ENCODE results near the gene PEA15. TPM values are rescaled to one million over a fixed set of nuclear protein-coding genes. Genes with fewer than 3 reads are reported as not detected.
A peak's percentile ranks its signal among the peaks of the same experiment; 100 is the strongest.

Gene PEA15
- total RNA-seq, 1 experiment from 2014 or later: 44.0 TPM

DNA sequence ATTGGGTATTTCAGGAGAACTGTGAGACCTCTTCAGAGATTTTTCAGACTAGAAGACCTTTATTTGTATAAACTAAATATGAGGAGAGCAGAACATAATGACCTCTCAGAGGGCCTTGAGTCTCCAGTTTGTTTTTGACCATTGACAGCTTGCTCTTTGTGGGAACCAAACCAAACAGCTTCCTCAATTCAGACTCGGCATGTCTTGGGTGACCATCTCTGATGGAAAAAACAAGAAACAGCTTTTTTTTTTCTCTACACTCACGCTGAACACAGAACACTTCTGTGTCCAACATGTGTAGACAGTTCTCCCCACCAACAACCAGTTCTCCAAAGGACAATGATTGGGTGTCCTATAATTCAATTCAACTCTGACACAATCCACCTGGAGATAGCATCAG is 42.3 kb upstream of the PEA15 start:
- no peak overlapping the region for H2AFZ ChIP-seq (ENCODE audit: low read depth, low read length, poor library complexity, severe bottlenecking)
- ATAC-seq: no peak
- no peak overlapping the region for H3K27ac ChIP-seq (ENCODE audit: low read depth, low read length)
- no TSS peak for BruUV-seq (replicated peaks)
- CTCF ChIA-PET: interaction anchor here (1.1 to 1.7 kb wide), 5 partner anchors 54 to 214 kb away, joined by 3 to 13 read pairs (median 5); no protein-coding TSS in a partner anchor
- H3K4me1 ChIP-seq (ENCODE audit: control insufficient read depth in 1 of 2, insufficient read depth in 2 of 2, low read length in 2 of 2): no peaks in the 10 kb centered on the region
- intact Hi-C loops (cut with micrococcal nuclease): loop anchor here (1.0 to 2.0 kb wide), 2 partner anchors 62 to 89 kb away; no protein-coding TSS in a partner anchor
- no peak overlapping the region for H3K4me2 ChIP-seq (ENCODE audit: low read length)
- H3K79me2 ChIP-seq (ENCODE audit: insufficient read depth, low read length): no peaks in the 10 kb centered on the region
- no peaks in the 10 kb centered on the region for H3K27me3 ChIP-seq (ENCODE audit: insufficient read depth, low read length)
- H3K36me3 ChIP-seq (ENCODE audit: control insufficient read depth in 1 of 2, insufficient read depth in 2 of 2, low read length in 2 of 2): no peaks in the 10 kb centered on the region
- POLR2A ChIA-PET: no interaction called here
- no peaks in the 10 kb centered on the region for H4K20me1 ChIP-seq (ENCODE audit: insufficient read depth)
- TF ChIP-seq SRF (IDR thresholded peaks at IDR 0.05; ENCODE audit: low read depth): no peak
- TF ChIP-seq CEBPB (IDR thresholded peaks at IDR 0.05; ENCODE audit: low read depth): no peak
- no peak for TF ChIP-seq SIN3A (IDR thresholded peaks at IDR 0.05; ENCODE audit: low read depth)
- TF ChIP-seq POLR2A (IDR thresholded peaks at IDR 0.05; ENCODE audit: borderline replicate concordance, extremely low read depth, insufficient read depth, insufficient read length): no peak
- no peak for TF ChIP-seq ZNF274 (IDR thresholded peaks at IDR 0.05; ENCODE audit: low read depth, low read length)
- TF ChIP-seq EZH2phosphoT487 (IDR thresholded peaks at IDR 0.05; ENCODE audit: borderline replicate concordance): no peak
- no peak for TF ChIP-seq SP1 (IDR thresholded peaks at IDR 0.05; ENCODE audit: low read depth)
- H3K9me3 ChIP-seq (ENCODE audit: control insufficient read depth in 1 of 2, insufficient read depth in 1 of 2, low read depth in 1 of 2, low read length in 2 of 2): no peaks in the 10 kb centered on the region
- H3K9me2 ChIP-seq (ENCODE audit: insufficient read depth): no peaks in the 10 kb centered on the region
- no peak for DNase-seq (ENCODE audit: low read depth, low spot score)
- RAD21 ChIA-PET (ENCODE audit: low non-redundant PET in 1 of 2, low total read pairs in 2 of 2, uncharacterized antibody in 2 of 2, unreplicated experiment in 2 of 2): no interaction called here
- no peak overlapping the region for H3K4me3 ChIP-seq (replicated peaks in 1 of 2; ENCODE audit: low read depth in 1 of 2, low read length in 2 of 2)
- no peak overlapping the region for H3K9ac ChIP-seq (ENCODE audit: low read length)

DNA sequence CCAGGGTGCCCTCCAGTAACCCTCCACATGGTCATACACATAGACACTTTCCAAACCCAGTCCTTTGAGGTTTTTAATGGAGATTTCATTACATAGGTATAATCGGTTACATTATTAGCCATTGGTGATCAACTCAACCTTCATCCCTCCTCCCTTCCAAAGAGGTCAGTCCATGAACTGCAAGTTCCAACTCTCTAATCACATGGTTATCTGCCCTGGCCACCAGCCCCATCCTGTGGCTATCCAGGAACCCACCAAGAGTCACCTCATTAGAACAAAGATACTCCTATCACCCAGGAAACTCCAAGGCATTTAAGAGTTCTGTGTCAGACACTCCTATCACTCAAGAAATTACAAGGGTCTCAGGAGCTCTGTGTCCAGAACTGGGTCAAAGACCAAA is 41.6 kb upstream of the PEA15 start:
- ChIA-PET CTCF (interaction anchor here (1.5 kb wide), 1 partner anchor 56 kb away, joined by 3 read pairs; no protein-coding TSS in a partner anchor), RAD21 (ENCODE audit: low non-redundant PET in 1 of 2, low total read pairs in 2 of 2, uncharacterized antibody in 2 of 2, unreplicated experiment in 2 of 2) (no interaction called here), POLR2A (no interaction called here)
- H4K20me1 ChIP-seq (ENCODE audit: insufficient read depth): no peaks in the 10 kb centered on the region
- DNase-seq (ENCODE audit: low read depth, low spot score) (no peak), ATAC-seq (peak; percentile 64)
- no peaks in the 10 kb centered on the region for H3K9me3 ChIP-seq (ENCODE audit: control insufficient read depth in 1 of 2, insufficient read depth in 1 of 2, low read depth in 1 of 2, low read length in 2 of 2)
- H3K4me2 ChIP-seq (ENCODE audit: low read length): no peak overlapping the region
- intact Hi-C loops (cut with micrococcal nuclease): loop anchor here (2.0 kb wide), 1 partner anchor 63 kb away; no protein-coding TSS in a partner anchor
- H3K36me3 ChIP-seq (ENCODE audit: control insufficient read depth in 1 of 2, insufficient read depth in 2 of 2, low read length in 2 of 2): no peaks in the 10 kb centered on the region
- H3K27ac ChIP-seq (ENCODE audit: low read depth, low read length): no peak overlapping the region
- TF ChIP-seq EGR1 (IDR thresholded peaks at IDR 0.05; ENCODE audit: low read depth): no peak
- TF ChIP-seq, protein P1, sequence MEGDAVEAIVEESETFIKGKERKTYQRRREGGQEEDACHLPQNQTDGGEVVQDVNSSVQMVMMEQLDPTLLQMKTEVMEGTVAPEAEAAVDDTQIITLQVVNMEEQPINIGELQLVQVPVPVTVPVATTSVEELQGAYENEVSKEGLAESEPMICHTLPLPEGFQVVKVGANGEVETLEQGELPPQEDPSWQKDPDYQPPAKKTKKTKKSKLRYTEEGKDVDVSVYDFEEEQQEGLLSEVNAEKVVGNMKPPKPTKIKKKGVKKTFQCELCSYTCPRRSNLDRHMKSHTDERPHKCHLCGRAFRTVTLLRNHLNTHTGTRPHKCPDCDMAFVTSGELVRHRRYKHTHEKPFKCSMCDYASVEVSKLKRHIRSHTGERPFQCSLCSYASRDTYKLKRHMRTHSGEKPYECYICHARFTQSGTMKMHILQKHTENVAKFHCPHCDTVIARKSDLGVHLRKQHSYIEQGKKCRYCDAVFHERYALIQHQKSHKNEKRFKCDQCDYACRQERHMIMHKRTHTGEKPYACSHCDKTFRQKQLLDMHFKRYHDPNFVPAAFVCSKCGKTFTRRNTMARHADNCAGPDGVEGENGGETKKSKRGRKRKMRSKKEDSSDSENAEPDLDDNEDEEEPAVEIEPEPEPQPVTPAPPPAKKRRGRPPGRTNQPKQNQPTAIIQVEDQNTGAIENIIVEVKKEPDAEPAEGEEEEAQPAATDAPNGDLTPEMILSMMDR (IDR thresholded peaks at IDR 0.05 in 2 of 3, conservative IDR thresholded peaks at IDR 0.05 in 1 of 3; ENCODE audit: borderline replicate concordance in 1 of 3, insufficient read depth in 1 of 3, low read depth in 2 of 3, low read length in 2 of 3): peak; percentile 12 to 37 (median 15); a peak in 3 of 6 replicates
- TF ChIP-seq RAD21 (IDR thresholded peaks at IDR 0.05; ENCODE audit: low read depth): peak; percentile 42
- no peak overlapping the region for H3K9ac ChIP-seq (ENCODE audit: low read length)
- H3K27me3 ChIP-seq (ENCODE audit: insufficient read depth, low read length): no peaks in the 10 kb centered on the region
- H3K9me2 ChIP-seq (ENCODE audit: insufficient read depth): no peaks in the 10 kb centered on the region
- H3K79me2 ChIP-seq (ENCODE audit: insufficient read depth, low read length): no peaks in the 10 kb centered on the region
- H3K4me1 ChIP-seq (ENCODE audit: control insufficient read depth in 1 of 2, insufficient read depth in 2 of 2, low read length in 2 of 2): no peaks in the 10 kb centered on the region
- H2AFZ ChIP-seq (ENCODE audit: low read depth, low read length, poor library complexity, severe bottlenecking): no peak overlapping the region
- no peak overlapping the region for H3K4me3 ChIP-seq (replicated peaks in 1 of 2; ENCODE audit: low read depth in 1 of 2, low read length in 2 of 2)
- BruUV-seq (replicated peaks): no TSS peak
